Osteocyte (in vitro differentiated cells): ENCODE results near the gene JPH4. TPM values are rescaled to one million over a fixed set of nuclear protein-coding genes. Genes with fewer than 3 reads are reported as not detected.

Experiments used
- DNase-seq: peaks from one replicate; pipeline ENCODE4 v3.0.0; 2021; ENCODE audit warnings: mixed read lengths; ENCODE audit not compliant: unreplicated experiment; ENCODE audit errors: extremely low spot score
- H3K27ac Mint-ChIP-seq: one replicate; pipeline ENCODE4 v1.8.0; 2021; ENCODE audit warnings: mild to moderate bottlenecking, mixed read lengths; ENCODE audit not compliant: unreplicated experiment
- H3K27me3 Mint-ChIP-seq: one replicate; pipeline ENCODE4 v1.8.0; 2021; ENCODE audit warnings: mixed read lengths; ENCODE audit not compliant: unreplicated experiment
- H3K36me3 Mint-ChIP-seq: one replicate; pipeline ENCODE4 v1.8.0; 2021; ENCODE audit warnings: mixed read lengths; ENCODE audit not compliant: unreplicated experiment
- H3K4me1 Mint-ChIP-seq: one replicate; pipeline ENCODE4 v1.8.0; 2021; ENCODE audit warnings: mixed read lengths; ENCODE audit not compliant: unreplicated experiment
- H3K4me3 Mint-ChIP-seq: one replicate; pipeline ENCODE4 v1.8.0; 2021; ENCODE audit warnings: mild to moderate bottlenecking, moderate library complexity, mixed read lengths; ENCODE audit not compliant: unreplicated experiment
- H3K9me3 Mint-ChIP-seq: one replicate; pipeline ENCODE4 v1.8.0; 2021; ENCODE audit warnings: mixed read lengths; ENCODE audit not compliant: unreplicated experiment
- CTCF ChIP-seq: fragments of 200-600 bp; sonication (generic); IDR thresholded peaks from 2 replicates; pipeline ENCODE4 v1.5.0; 2021; ENCODE audit warnings: antibody characterized with exemption, mild to moderate bottlenecking, moderate library complexity
- total RNA-seq: library from RNA; stranded (reverse); gene quantifications from 2 replicates; pipeline ENCODE4 v1.2.1, GENCODE V29; 2021

JPH4 gene
- total RNA-seq, 1 donor from 2014 or later: not detected

- Mint-ChIP-seq H3K4me3 (no peak overlapping the region), H3K4me1 (no peaks in the 10 kb centered on the region), H3K27ac (no peak overlapping the region), H3K36me3 (no peaks in the 10 kb centered on the region), H3K9me3 (no peaks in the 10 kb centered on the region), H3K27me3 (peaks cover 21% of the 10 kb centered on the region)
- DNase-seq: no peak
- no peak for TF ChIP-seq CTCF
Observed at GRCh38 chr14:23609001-23609400, 30.4 kb upstream of the JPH4 start.

- DNase-seq: peak; percentile 72
- TF ChIP-seq CTCF: no peak
- Mint-ChIP-seq H3K9me3 (no peaks in the 10 kb centered on the region), H3K36me3 (no peaks in the 10 kb centered on the region), H3K4me3 (no peak overlapping the region), H3K4me1 (no peaks in the 10 kb centered on the region), H3K27me3 (peaks cover 16% of the 10 kb centered on the region), H3K27ac (no peak overlapping the region)
Observed at GRCh38 chr14:23608454-23608853, 29.9 kb upstream of the JPH4 start.

- Mint-ChIP-seq H3K36me3 (no peaks in the 10 kb centered on the region), H3K27me3 (peaks cover 10% of the 10 kb centered on the region), H3K4me3 (no peak overlapping the region), H3K9me3 (no peaks in the 10 kb centered on the region), H3K4me1 (no peaks in the 10 kb centered on the region), H3K27ac (no peak overlapping the region)
- TF ChIP-seq CTCF: no peak
- peak; percentile 40 for DNase-seq
Observed at GRCh38 chr14:23605931-23606585, 27.5 kb upstream of the JPH4 start.

GRCh38 chr14:23604675-23605170, 26.1 kb upstream of the JPH4 start:
- Mint-ChIP-seq H3K36me3 (no peaks in the 10 kb centered on the region), H3K9me3 (no peaks in the 10 kb centered on the region), H3K4me3 (no peak overlapping the region), H3K4me1 (no peaks in the 10 kb centered on the region), H3K27me3 (peaks cover 8% of the 10 kb centered on the region), H3K27ac (no peak overlapping the region)
- no peak for TF ChIP-seq CTCF
- peak; percentile 27 for DNase-seq

- DNase-seq: no peak
- TF ChIP-seq CTCF: no peak
- Mint-ChIP-seq H3K4me1 (no peaks in the 10 kb centered on the region), H3K36me3 (no peaks in the 10 kb centered on the region), H3K9me3 (no peaks in the 10 kb centered on the region), H3K4me3 (no peak overlapping the region), H3K27ac (no peak overlapping the region), H3K27me3 (peaks cover 6% of the 10 kb centered on the region)
Observed at GRCh38 chr14:23604148-23604547, 25.6 kb upstream of the JPH4 start.
